Measurements from ENCODE around the gene FER.
"Not testable (repeated sequence)": the region's sequence is repeated elsewhere in the genome, so short reads cannot be mapped to it uniquely, and the experiment has no call there.

GRCh38 chr5:108842260-108842941, 94.7 kb downstream of the FER start:
- TF ChIP-seq CTCF, POLR2A (IDR thresholded peaks at IDR 0.05): not testable (repeated sequence)
